Mesodermal cell (in vitro differentiated cells): ENCODE measurements around the gene IBA57.
"Not testable (repeated sequence)": the region's sequence is repeated elsewhere in the genome, so short reads cannot be mapped to it uniquely, and the experiment has no call there.

ENCODE experiments used
- H3K27ac ChIP-seq: 2 replicates; pipeline ENCODE4 v1.7.0; 2013; ENCODE audit warnings: mild to moderate bottlenecking, low read depth, low read length, moderate library complexity; ENCODE audit not compliant: severe bottlenecking
- H3K36me3 ChIP-seq: 2 replicates; pipeline ENCODE4 v1.7.1; 2013; ENCODE audit warnings: mild to moderate bottlenecking, low read length, moderate library complexity; ENCODE audit not compliant: control insufficient read depth, insufficient read depth
- H3K4me1 ChIP-seq: one replicate; pipeline ENCODE4 v1.7.1; 2013; ENCODE audit warnings: mild to moderate bottlenecking, low read length; ENCODE audit not compliant: insufficient read depth, control insufficient read depth, poor library complexity, severe bottlenecking
- H3K4me3 ChIP-seq: 2 replicates; pipeline ENCODE4 v1.7.0; 2013; ENCODE audit warnings: low read length, control low read depth, mild to moderate bottlenecking; ENCODE audit not compliant: insufficient read depth, poor library complexity, severe bottlenecking; ENCODE audit errors: extremely low read depth
- H3K9me3 ChIP-seq: 2 replicates; pipeline ENCODE4 v1.7.1; 2013; ENCODE audit warnings: mild to moderate bottlenecking, low read length, moderate library complexity; ENCODE audit not compliant: control insufficient read depth
- WGBS, 2 experiments: methylation state at CpG; one replicate each; pipeline ENCODE4 v1.1.5; 2013; ENCODE audit warnings: missing lambda C conversion rate in 2 of 2; ENCODE audit not compliant: insufficient coverage in 2 of 2; 5-methylcytosine and 5-hydroxymethylcytosine counted together

Gene IBA57

GRCh38 chr1:228217551-228218344 is 52.1 kb downstream of the IBA57 start:
- WGBS, 2 experiments: 87 to 94% methylated on average over 5 to 6 of the region's 14 CpGs
- Histone ChIP-seq H3K9me3 (no peaks in the 10 kb centered on the region), H3K4me3 (no peak overlapping the region), H3K4me1 (no peaks in the 10 kb centered on the region), H3K27ac (no peak overlapping the region), H3K36me3 (peaks cover 46% of the 10 kb centered on the region)

- no peaks in the 10 kb centered on the region for H3K4me1 ChIP-seq
- H3K36me3 ChIP-seq: peaks cover 50% of the 10 kb centered on the region
- H3K9me3 ChIP-seq: no peaks in the 10 kb centered on the region
- H3K4me3 ChIP-seq: no peak overlapping the region
- H3K27ac ChIP-seq: no peak overlapping the region
- 91 to 98% methylated on average over 8 to 11 of the region's 14 CpGs for WGBS, 2 experiments
These were observed 53.1 kb downstream of the IBA57 start for GRCh38 chr1:228218513-228219244.

- 93 to 97% methylated on average over 15 to 16 of the region's 16 CpGs for WGBS, 2 experiments
- Histone ChIP-seq H3K27ac (no peak overlapping the region), H3K4me3 (no peak overlapping the region), H3K9me3 (no peaks in the 10 kb centered on the region), H3K4me1 (no peaks in the 10 kb centered on the region), H3K36me3 (peaks cover 55% of the 10 kb centered on the region)
These were observed 53.8 kb downstream of the IBA57 start for GRCh38 chr1:228219245-228219961.

- H3K4me1 ChIP-seq: no peaks in the 10 kb centered on the region
- H3K9me3 ChIP-seq: no peaks in the 10 kb centered on the region
- peaks cover 57% of the 10 kb centered on the region for H3K36me3 ChIP-seq
- no peak overlapping the region for H3K4me3 ChIP-seq
- WGBS, 2 experiments: 93 to 95% methylated on average over 22 to 26 of the region's 28 CpGs
- no peak overlapping the region for H3K27ac ChIP-seq
These were observed 54.6 kb downstream of the IBA57 start for GRCh38 chr1:228219962-228220780.

- H3K4me1 ChIP-seq, H3K4me3 ChIP-seq, H3K27ac ChIP-seq, H3K9me3 ChIP-seq: not testable (repeated sequence)
- H3K36me3 ChIP-seq: peaks cover 66% of the 10 kb centered on the region
- 89 to 98% methylated on average over 6 to 9 of the region's 9 CpGs for WGBS, 2 experiments
These were observed 55.5 kb downstream of the IBA57 start for GRCh38 chr1:228221097-228221496.

- 91 to 94% methylated on average over 9 of the region's 11 CpGs for WGBS, 2 experiments
- Histone ChIP-seq H3K27ac (no peak overlapping the region), H3K4me3 (no peak overlapping the region), H3K36me3 (peaks cover 73% of the 10 kb centered on the region), H3K4me1 (no peaks in the 10 kb centered on the region), H3K9me3 (peaks cover 4% of the 10 kb centered on the region)
These were observed 56.9 kb downstream of the IBA57 start for GRCh38 chr1:228222548-228222947.

GRCh38 chr1:228224198-228225164 is 58.9 kb downstream of the IBA57 start:
- peaks cover 4% of the 10 kb centered on the region for H3K9me3 ChIP-seq
- H3K27ac ChIP-seq: no peak overlapping the region
- H3K36me3 ChIP-seq: peaks cover 70% of the 10 kb centered on the region
- H3K4me1 ChIP-seq: peaks cover 6% of the 10 kb centered on the region
- WGBS, 2 experiments: 94 to 98% methylated on average over 16 of the region's 16 CpGs
- no peak overlapping the region for H3K4me3 ChIP-seq

- peaks cover 4% of the 10 kb centered on the region for H3K9me3 ChIP-seq
- peaks cover 6% of the 10 kb centered on the region for H3K4me1 ChIP-seq
- H3K27ac ChIP-seq: no peak overlapping the region
- 0% methylated on average over 2 of the region's 2 CpGs for WGBS, 2 experiments
- H3K4me3 ChIP-seq: no peak overlapping the region
- H3K36me3 ChIP-seq: peaks cover 68% of the 10 kb centered on the region
These were observed 59.6 kb downstream of the IBA57 start for GRCh38 chr1:228225165-228225710.

GRCh38 chr1:228225740-228226139 is 60.1 kb downstream of the IBA57 start:
- Histone ChIP-seq H3K9me3 (peaks cover 4% of the 10 kb centered on the region), H3K4me3 (no peak overlapping the region), H3K36me3 (peaks cover 68% of the 10 kb centered on the region), H3K4me1 (peaks cover 6% of the 10 kb centered on the region), H3K27ac (no peak overlapping the region)
- 100% methylated on average over 2 of the region's 2 CpGs for WGBS, 2 experiments
